HepG2 (cell line): ENCODE data around the gene ARRDC4. TPM values are rescaled to one million over a fixed set of nuclear protein-coding genes. Genes with fewer than 3 reads are reported as not detected.

Source experiments
- AGO1 ChIP-seq: fragments of 200-400 bp; formaldehyde crosslinking; IDR thresholded peaks from 2 replicates; pipeline ENCODE4 v1.6.1; 2017; ENCODE audit warnings: mild to moderate bottlenecking, low read depth, low read length, moderate library complexity; ENCODE audit not compliant: poor library complexity, severe bottlenecking
- CCAR2 ChIP-seq: fragments of 200-400 bp; formaldehyde crosslinking; optimal IDR thresholded peaks from 2 replicates; pipeline ENCODE3; 2018; ENCODE audit warnings: low read depth, mild to moderate bottlenecking, low read length, moderate library complexity
- DR1 ChIP-seq: sonication (generic); formaldehyde crosslinking; IDR thresholded peaks from 2 replicates; pipeline ENCODE4 v1.8.0; 2021; ENCODE audit warnings: mild to moderate bottlenecking, missing genetic modification reagents, inconsistent platforms
- FOXO1 ChIP-seq: sonication (generic); formaldehyde crosslinking; IDR thresholded peaks from 2 replicates; pipeline ENCODE4 v1.4.0; 2020; ENCODE audit warnings: missing genetic modification reagents
- MYPOP ChIP-seq: sonication (generic); formaldehyde crosslinking; IDR thresholded peaks from 2 replicates; pipeline ENCODE4 v1.8.1; 2023; ENCODE audit warnings: mild to moderate bottlenecking, moderate library complexity, missing genetic modification reagents
- NBN ChIP-seq: fragments of 450-650 bp; conservative IDR thresholded peaks from 2 replicates; pipeline ENCODE4 v1.6.1; 2017
- PLSCR1 ChIP-seq: sonication (generic); formaldehyde crosslinking; IDR thresholded peaks from 2 replicates; pipeline ENCODE4 v1.5.0; 2020; ENCODE audit warnings: missing genetic modification reagents, mild to moderate bottlenecking, borderline replicate concordance
- SALL2 ChIP-seq: sonication (generic); formaldehyde crosslinking; IDR thresholded peaks from 2 replicates; pipeline ENCODE4 v1.8.1; 2023; ENCODE audit warnings: mild to moderate bottlenecking, missing genetic modification reagents, inconsistent platforms
- U2AF2 ChIP-seq: fragments of 200-400 bp; formaldehyde crosslinking; IDR thresholded peaks from 2 replicates; pipeline ENCODE4 v1.6.1; 2017; ENCODE audit warnings: low read depth, mild to moderate bottlenecking, low read length
- ZFP62 ChIP-seq: sonication (generic); formaldehyde crosslinking; IDR thresholded peaks from 2 replicates; pipeline ENCODE4 v1.4.0; 2020; ENCODE audit warnings: missing genetic modification reagents
- ZGPAT ChIP-seq: IDR thresholded peaks from 2 replicates; pipeline ENCODE4 v1.6.1; 2016; ENCODE audit warnings: mild to moderate bottlenecking
- ZNF253 ChIP-seq: sonication (generic); formaldehyde crosslinking; IDR thresholded peaks from 2 replicates; pipeline ENCODE4 v1.8.0; 2022; ENCODE audit warnings: mild to moderate bottlenecking, missing genetic modification reagents, borderline replicate concordance
- ZNF407 ChIP-seq: sonication (generic); formaldehyde crosslinking; IDR thresholded peaks from one replicate; pipeline ENCODE4 v1.5.1; 2020; ENCODE audit warnings: mild to moderate bottlenecking, missing genetic modification reagents; ENCODE audit errors: not compliant biosample characterization
- ZNF704 ChIP-seq: sonication (generic); formaldehyde crosslinking; IDR thresholded peaks from 2 replicates; pipeline ENCODE4 v1.8.1; 2023; ENCODE audit warnings: mild to moderate bottlenecking, inconsistent platforms, moderate library complexity, missing genetic modification reagents, borderline replicate concordance
- ZNF790 ChIP-seq: sonication (generic); formaldehyde crosslinking; IDR thresholded peaks from 2 replicates; pipeline ENCODE4 v1.8.0; 2022; ENCODE audit warnings: missing genetic modification reagents, mild to moderate bottlenecking, borderline replicate concordance
- ZSCAN21 ChIP-seq: sonication (generic); formaldehyde crosslinking; IDR thresholded peaks from 2 replicates; pipeline ENCODE4 v1.8.0; 2022; ENCODE audit warnings: mild to moderate bottlenecking, missing genetic modification reagents, moderate library complexity, borderline replicate concordance
- polyA plus RNA-seq, 8 experiments: library from polyadenylated mRNA; depleted of rRNA in 3 of 8; stranded (reverse) in 7 of 8; unstranded in 1 of 8; fragments of >200 nt; fragmentation: Illumina TruSeq in 4 of 8; extraction: Trizol in 4 of 8; gene quantifications; 2 replicates each; pipeline versions ENCODE4 v1.2.1 to v1.2.3, GENCODE V29; 2011 to 2016; ENCODE audit warnings: low read depth in 4 of 8, missing spikeins in 1 of 8, mixed read lengths in 1 of 8; ENCODE audit not compliant: insufficient read depth in 1 of 8
- total RNA-seq, 5 experiments: library from RNA; depleted of rRNA; stranded (reverse); fragments of >200 nt; fragmentation: Illumina TruSeq; extraction: Trizol; gene quantifications; 2 replicates each; pipeline ENCODE4 v1.2.3, GENCODE V29; 2016; ENCODE audit warnings: low read depth in 1 of 5

ARRDC4 gene
- total and polyA plus RNA-seq, 2 of the 13 experiments (the other 11 are each of a cell fraction or from before 2014, with no cell fraction given) = 1.5 to 2.5 TPM

- TF ChIP-seq ZNF407 (CRISPR knock-in tag) (no peak), ZNF253 (no peak), U2AF2 (no peak), CCAR2 (no peak), PLSCR1 (no peak), NBN (no peak), ZSCAN21 (peak; percentile 41; the same call in 1 of the 2 replicates), ZGPAT (CRISPR knock-in tag) (peak; percentile 88), ZNF790 (CRISPR knock-in tag) (no peak), AGO1 (peak; percentile 36), DR1 (no peak), MYPOP (CRISPR knock-in tag) (no peak), ZFP62 (CRISPR knock-in tag) (no peak), ZNF704 (CRISPR knock-in tag) (no peak), FOXO1 (CRISPR knock-in tag) (no peak; the same call in 1 of the 2 replicates), SALL2 (CRISPR knock-in tag) (no peak)
Measured at GRCh38 chr15:97960364-97961066, at the start of gene ARRDC4 (continued).
